HG03135 (cell line): ENCODE measurements around the gene PARD3.

Experiments
- ATAC-seq: cut with Tn5 transposase; IDR thresholded peaks from one replicate; pipeline ENCODE4 v1.9.1; 2021; ENCODE audit warnings: mild to moderate bottlenecking, moderate library complexity; ENCODE audit not compliant: unreplicated experiment

PARD3 gene

DNA sequence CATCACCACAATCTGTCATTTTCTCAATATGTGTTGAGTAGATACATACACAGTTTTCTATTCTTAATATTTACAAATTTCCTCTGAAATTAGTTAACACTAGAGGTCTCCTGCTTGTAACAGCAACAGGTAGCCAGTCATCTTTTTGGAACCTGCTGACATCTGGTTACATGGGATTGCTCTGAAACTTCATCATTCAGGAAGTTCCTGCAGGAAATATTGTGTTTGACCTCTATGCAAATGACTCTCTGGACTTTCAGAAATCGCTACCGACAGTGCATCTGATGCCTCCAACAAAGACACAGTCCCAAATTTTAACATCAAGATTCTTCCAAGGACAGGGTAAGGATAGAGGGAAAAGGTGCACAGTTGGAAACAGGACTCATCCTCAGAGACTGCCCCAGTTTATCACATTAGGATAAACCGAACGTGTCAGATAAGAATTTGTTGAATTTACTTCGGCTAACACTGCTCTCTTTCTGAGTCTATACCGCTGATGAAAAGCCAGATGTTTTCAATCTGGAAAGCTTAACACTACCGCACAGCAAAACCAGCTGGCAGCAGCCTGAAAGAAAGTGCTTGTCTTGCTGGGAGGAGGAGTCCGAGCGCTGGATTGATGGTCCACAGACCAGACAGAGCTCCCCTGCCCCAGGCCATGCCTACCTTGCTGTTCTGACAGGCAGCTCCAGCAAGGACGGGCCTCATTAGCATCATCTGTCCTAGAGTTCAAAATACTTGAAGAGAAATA lies 633.4 kb downstream of the PARD3 start:
- ATAC-seq, result no peak

DNA sequence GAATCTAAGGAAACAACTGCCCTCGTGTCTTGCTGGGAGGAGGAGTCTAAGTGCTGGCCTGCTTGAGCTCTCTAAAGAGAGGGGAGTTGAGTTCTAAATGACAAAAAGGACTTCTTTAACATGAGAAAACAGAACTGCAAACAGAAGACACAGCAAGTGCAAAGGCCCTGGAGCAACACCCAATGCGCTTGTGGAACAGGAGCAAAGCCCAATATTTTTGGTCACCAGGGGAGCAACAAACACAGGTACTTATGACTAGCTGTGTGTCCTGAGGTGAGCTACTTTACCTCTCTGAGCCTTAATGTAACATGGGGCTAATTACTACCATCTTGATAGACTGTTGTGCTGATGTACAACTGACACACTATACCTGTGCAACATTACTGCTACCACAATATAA lies 634.3 kb downstream of the PARD3 start:
- ATAC-seq, result no peak

DNA sequence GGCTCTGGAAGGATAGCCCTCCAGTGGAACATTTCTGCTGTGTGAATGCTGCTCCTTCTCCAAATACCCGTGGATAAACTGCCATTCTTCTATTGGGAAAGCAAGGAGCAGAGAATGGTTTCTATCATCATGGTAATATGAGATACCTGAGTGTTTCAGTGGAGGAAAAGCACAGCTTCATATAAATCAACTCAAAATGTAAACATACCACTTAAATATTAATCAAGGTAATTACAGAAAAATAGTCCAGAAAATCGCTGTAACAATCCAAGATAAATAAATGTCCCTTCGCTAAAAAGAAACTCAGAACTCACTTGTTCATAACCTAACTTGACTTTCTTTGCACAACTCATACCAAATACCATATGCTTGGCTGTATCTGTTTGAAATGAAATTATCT lies 635.8 kb downstream of the PARD3 start:
- ATAC-seq, result no peak

DNA sequence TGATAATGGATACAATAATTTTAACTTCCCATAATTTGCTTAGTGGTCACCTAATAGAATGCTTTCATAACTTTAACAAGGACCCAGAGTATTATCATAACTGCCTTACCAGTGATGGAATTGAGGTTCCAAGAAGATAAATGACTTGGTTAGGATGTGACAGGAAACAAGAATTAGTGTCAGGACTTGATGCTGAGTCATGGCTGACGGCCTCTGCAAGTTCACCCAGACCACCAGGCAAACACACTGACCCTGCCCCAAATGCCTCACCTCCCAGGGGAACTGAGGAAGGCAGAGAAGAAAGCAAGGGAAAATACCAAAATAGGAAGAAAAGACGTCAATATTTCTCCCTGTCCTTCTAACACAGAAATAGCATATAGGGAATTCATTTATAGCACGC lies 636.3 kb downstream of the PARD3 start:
- no peak for ATAC-seq

DNA sequence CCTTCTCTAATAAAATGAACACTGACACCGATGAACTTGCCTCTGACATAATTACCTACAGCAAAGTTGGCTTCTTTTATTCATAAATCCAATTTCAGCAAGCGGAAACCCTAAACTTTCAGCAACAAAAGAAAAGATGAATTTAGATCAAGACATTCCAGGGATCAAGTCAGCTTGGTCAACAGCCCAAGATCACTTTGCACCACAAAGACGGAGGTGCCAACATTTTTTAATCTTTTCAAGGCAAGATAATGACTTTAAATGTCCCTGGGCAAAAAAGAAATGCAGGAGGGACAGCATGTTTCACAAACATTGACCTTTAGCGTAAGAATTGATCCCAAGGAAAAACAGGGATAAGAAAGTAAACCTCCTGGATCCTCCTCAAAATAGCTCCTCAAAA lies 636.9 kb downstream of the PARD3 start:
- no peak for ATAC-seq

DNA sequence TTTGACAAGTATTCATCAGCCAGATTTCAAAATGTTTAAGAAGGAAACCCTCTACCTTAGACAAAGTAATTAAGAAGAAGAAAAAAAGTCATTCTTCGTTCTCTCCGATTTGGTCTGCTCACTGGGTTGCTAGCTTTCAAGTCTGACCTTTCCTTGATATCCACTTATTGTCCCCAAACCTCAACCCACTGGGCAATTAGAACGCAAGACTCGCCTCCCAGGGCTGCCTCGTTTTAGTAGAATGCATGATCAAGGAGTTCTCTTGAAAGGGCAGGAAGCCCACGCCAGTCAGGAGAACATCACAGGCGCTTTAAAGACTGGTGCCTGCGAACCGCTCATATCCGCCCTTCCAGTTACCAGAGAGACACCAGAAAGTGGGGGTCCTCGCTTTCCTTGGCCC lies 637.7 kb downstream of the PARD3 start:
- no peak for ATAC-seq

DNA sequence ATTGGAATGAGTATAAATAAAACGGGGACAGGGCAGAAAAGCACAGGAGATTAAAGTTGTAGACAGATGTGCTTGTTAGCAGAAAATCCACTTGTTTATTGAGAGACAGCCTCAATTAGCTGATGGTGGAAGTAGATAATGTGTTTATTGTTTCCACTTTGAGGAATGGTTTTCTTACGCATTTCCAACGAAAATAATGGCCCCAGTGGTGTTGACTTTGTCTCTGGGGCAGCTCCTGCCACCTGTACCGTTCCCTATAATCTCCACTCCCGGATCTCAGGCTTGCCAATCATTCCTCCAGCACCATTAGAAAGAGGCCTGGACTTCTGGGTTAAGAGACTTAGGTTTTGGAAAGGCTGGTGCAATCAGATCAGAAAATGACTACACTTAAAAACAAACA lies 638.7 kb downstream of the PARD3 start:
- ATAC-seq, result no peak

DNA sequence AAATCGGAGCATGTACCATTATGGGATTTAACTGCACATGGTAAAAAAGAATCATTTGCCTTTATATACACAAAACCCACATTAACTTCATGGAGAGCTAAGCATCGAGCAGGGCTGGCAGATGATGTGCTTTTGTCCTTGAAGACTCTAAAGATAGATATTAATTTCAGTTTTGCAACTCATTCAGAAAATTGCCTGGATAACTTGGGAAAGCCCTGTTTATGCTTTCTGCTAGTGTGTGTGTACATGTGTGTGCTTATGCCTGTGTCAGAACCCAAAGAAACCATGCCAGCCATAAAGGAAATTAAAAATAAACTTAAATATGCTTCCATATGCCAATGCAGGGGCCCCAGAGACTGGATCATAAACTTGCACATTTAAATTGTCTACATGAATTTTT lies 640.0 kb downstream of the PARD3 start:
- ATAC-seq, result no peak

DNA sequence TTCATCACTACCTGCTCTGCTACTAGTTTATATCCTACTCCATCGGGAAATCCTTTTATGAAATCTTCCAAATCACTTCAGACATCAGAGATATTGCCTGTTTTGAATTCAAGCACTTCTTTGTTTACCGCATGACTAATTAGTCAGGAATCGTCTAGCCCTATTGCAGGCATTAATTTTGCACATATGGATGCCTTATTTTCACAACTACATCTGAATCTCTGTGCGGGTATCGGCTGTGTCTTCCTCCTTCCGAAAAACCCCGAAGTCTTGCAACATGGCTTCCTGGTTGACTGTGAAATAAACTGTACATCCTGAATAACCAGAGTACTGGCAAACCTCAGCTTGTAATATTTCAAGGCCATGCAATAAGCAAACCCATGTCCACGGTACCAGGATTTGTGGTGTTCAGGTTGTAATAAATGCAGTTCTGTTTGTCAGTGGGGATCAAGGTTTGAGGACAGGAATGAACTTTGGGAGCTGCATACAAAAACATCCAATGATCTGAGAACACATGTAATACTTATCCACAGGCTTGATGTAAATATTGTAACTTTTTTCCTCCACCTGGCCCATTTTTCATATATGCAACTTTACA lies 642.1 kb downstream of the PARD3 start:
- ATAC-seq, result no peak

DNA sequence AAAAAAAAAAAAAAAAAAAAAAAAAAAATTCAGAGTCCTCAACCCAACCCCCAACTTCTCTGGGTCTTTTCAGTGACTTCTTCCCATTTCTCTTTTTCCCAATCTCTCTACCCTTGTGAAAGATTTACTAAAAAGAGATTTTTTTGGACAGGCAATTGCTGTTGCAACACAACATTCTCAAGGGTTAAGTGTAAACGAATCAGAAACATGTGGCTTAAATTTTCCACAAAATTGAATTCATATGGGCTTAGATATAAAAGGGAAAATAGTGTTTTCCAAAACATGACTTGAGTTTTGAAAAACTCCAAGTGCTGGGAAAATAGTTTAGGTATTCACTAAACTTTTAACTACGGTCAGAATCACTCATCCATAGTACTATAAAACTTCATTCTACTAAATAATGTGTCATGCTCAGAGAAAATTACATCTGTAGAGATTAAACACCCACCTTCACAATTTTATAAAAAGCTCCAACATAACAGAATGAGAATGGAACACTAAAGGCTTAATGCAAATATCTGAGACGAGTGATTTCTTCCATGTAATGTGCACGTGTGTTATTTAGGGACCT lies 643.1 kb downstream of the PARD3 start:
- no peak for ATAC-seq

DNA sequence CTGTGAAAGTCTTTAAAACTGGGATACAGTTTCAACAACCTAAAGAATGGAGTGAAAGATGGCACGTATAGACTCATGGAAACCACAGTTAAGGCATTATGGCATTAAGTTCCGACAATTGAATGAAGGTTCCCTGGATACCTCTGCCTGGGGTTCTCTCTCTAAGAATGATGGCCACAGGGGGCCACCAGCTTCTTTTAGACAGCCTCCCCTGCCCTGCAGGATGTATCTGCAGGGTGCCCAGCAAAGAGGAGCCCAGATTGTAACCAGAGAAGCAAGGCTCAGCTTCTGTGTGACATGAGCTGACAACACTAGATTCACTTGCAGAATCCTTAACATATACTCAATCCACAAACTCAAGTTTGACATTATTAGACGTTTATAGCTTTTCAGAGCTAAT lies 645.4 kb downstream of the PARD3 start:
- no peak for ATAC-seq

DNA sequence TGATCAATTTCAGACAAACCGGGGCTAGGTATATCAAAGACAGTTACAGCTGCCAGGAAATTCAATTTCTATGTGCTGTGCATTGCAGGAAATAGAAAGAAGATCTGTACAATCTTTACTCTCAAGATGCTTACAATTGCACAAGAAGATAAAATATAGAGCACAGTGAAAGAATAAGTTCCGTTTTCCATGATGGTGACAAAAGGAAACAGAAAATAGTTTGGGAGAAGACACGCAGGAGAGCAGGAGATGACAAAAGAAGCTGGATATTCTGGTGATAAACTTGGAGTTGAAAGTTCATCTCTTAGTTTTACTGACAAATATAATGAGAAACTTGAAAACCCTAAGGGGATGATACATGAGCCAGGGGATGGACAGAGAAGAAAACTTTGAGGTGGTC lies 646.0 kb downstream of the PARD3 start:
- no peak for ATAC-seq

DNA sequence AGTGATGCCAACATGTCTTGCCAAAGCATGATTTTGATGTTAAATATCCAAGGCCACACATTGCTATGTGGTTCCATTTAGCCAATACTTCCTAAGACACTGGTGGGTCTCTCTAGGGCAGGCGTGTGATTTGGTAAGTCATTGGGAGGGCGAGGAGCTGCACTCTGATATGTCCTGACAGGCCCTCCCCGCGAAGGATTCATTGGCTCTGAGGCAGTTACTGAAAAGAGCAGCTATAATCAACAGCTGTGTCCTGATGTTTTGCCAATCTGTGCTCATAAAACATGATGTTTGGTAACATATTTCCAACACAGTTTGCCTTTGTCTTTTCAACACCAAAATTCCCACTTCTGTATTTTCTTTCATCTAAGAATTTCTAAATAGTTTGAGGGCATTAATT lies 646.7 kb downstream of the PARD3 start:
- ATAC-seq, result no peak

DNA sequence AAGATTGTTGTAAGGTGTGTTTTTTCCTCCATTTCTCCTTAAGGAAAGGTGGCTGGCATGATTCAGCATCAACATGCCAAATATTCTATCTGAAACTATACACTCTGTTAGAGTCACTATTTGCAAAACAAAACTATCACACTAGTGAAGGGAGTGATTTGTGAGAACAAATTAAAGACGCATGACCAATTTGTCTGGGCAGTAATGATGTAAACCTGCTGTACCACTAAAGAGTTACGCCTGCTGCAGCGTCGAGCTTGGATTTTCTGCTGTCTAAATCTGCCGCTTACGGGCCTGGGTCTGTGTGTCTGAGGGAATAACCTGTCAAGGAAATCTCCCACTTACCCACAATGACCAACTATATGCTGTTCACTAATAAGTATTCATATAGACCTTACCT lies 648.3 kb downstream of the PARD3 start:
- ATAC-seq, result no peak

DNA sequence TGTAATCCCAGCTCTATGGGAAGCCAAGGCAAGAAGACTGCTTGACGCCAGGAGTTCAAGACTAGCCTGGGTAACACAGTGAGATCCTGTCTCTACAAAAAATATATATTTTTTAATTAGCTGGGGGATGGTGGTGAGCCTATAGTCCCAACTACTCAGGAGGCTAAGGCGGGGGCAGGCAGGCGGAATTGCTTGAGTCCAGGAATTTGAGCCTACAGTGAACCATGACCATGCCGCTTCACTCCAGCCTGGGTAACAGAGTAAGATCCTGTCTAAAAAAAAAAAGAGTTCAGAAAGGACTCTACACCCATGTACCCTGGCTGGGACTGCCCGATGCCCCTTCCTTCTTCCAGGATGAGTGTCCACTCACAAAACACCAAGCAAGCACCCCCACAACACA lies 648.7 kb downstream of the PARD3 start:
- no peak for ATAC-seq

DNA sequence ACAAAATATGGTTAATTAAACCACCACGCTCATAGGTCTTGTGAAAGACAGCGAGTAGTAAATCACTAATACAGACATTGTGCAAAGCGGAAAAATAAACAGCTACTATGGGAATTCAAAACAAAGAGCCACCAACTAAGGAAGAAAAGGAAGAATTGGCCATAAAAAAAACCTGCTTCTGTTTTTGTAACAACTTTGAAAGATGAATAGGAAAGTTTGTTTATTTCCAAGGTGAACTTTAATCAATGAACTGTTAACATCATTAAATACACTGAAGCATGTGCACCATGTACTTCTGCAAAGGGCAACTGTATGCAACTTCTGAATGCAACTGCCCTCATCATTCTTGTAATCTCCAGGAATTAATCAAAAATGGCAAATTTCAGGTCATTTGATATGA lies 651.1 kb downstream of the PARD3 start:
- ATAC-seq, result no peak

DNA sequence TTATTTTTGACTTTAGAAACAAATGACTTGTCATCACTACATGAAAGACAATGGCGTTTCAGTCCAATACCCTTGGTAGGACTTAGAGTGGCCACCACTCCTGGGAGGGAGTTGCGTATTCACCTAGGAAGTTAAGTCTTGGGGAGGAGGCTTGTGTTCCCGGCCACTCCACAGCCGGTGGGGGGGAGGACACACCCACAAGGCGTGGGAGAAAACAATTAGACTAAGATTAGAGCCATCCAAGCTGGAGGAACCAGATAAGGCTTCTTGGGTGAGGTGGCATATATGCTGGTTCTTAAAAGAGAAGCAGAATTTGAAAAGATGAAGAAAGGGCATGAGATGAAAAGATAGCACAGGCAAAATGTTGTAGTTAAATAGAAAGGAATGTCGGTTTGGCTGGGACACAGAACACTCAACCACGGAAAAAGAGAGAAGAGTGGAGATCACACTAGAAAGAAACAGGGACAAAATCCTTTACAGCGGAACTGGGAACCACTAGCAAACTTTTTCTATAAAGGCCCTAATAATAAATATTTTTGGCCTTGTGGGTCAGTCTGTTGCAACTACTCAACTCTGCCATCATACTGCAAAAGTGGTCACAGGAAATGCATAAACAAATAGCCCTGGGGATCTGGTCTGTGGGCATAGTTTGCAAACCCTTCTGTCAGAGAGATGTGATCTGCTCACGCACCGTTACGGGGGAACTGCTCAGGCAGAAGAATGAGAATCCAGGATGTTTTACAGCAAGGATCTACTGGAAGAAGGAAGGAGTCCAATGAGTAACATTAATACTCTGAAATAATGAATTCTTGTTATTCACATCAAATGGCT lies 651.8 kb downstream of the PARD3 start:
- ATAC-seq, result no peak

DNA sequence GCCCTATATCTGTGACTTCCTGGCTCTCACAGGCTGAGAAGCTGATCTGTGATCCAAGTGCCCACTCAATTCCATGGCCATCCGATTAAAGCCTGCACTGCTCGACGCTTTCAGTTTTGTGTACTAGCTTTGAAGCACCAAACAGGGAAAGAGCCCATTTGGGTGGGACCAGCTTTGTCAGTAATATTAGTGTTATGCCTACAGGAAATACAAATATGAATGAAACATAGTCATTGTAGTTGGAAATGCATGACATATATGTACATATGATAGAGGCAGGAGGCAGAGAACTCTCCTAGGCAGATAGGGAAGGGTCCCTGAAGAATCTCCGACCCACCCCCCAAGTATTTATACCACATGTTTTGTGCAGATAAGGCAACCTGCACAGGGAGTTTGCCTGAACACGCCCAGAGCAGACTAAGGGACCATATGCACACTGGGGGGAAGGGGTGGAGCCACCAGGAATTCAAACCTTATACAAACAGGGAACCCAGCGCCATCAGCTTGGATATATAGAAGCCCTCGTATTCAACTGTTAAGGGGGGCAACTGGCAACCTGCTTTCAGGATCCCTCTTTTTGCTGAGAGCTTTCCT lies 653.2 kb downstream of the PARD3 start:
- ATAC-seq, result no peak

DNA sequence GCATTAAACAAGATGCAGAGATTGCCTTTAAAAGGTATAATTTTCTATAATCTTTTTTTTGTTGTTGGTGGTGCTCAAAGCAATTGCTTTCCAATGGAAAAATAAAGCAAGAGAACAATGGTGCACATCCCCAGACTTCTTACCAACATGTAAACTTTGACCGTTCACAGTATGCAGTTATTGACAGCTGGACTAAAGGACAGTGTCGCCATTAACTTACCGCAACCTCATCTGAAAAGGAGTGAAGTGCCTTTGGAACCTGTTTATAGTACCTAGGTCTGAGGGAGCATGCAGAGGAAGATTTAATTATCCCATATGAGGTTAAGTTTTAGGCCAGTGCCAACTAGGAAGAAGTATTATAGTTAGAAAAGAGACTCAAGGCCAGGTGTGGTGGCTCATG lies 654.5 kb downstream of the PARD3 start:
- no peak for ATAC-seq

DNA sequence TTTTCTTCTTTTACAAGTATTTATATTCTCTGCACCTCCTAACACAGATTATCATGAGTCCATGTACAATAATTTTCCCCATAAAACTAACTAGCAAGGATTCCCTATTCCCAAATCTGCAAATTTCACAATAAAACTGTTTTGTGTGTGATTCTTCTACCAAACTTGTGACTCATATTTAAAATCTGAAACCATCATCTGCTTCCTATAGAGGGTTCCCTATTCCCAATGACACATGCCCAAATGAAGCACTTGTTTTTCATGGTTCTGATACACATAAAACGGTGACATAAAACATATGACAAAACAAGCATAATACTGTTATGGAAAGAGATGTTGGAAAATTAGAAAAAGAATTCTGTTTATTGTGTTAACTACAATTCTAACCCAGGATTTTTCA lies 657.6 kb downstream of the PARD3 start:
- no peak for ATAC-seq

DNA sequence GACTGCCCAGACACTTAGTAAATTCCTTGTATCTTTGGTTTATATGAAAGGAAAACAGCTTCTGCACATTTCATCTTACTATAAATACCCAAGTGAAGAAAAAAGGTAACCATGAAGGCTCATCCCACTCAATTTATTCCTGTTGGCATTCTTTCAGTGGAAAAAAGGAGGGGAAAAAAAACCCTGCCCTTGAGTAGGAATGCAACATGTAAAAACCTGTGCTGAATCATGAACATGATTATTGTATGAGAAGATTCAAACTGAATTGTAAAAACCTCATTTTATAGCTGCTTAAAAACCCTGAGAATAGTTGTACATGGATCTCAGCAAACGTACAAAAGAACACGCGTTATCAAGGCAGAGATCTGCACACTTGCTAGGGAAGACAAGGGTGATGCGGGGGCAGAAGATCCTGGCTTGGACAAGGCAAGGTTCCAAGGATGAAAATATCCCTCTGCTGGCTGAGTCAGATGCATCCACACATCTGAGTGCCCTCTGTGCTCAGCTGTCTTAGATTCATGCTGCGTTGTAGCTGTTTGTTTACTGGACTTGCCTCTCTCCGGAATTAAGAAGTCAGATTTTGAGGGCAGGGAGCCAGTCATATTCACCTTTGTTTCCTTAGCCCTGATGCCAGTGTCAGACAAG lies 658.2 kb downstream of the PARD3 start:
- ATAC-seq, result no peak
